Lower leg skin (tissue), 3 donors: ENCODE data around the gene FFAR3.

Experiments used
- CTCF ChIP-seq, 3 donors: fragments of 450-650 bp; IDR thresholded peaks; one replicate each; pipeline ENCODE4 v1.5.1; 2016; ENCODE audit warnings: antibody characterized with exemption in 3 of 3, mild to moderate bottlenecking in 3 of 3, moderate library complexity in 2 of 3
- POLR2A ChIP-seq, 2 donors: fragments of 450-650 bp; IDR thresholded peaks; one replicate each; pipeline ENCODE4 v1.6.1; 2016 to 2017; ENCODE audit warnings: antibody characterized with exemption in 2 of 2, mild to moderate bottlenecking in 1 of 2, moderate library complexity in 1 of 2

- TF ChIP-seq CTCF (IDR thresholded peaks at IDR 0.05) (no peak), POLR2A (IDR thresholded peaks at IDR 0.05) (no peak)
These were observed 45.0 kb downstream of the FFAR3 start for GRCh38 chr19:35403116-35403760.
